Epithelial cell of proximal tubule (primary cell): ENCODE data around the gene C4orf33. TPM values are rescaled to one million over a fixed set of nuclear protein-coding genes. Genes with fewer than 3 reads are reported as not detected.

Source experiments
- DNase-seq: peaks from one replicate; pipeline ENCODE4 v3.0.0-alpha.2; 2011; ENCODE audit warnings: low read depth
- H3K4me3 ChIP-seq: 2 replicates; pipeline ENCODE4 v1.5.1; 2011; ENCODE audit warnings: low read depth, mild to moderate bottlenecking, low read length
- total RNA-seq: library from RNA; depleted of rRNA; stranded (reverse); fragments of >200 nt; gene quantifications from 2 replicates; pipeline ENCODE4 v1.2.3, GENCODE V29; 2015
- TF ChIP-seq, protein P1 (sequence below): conservative IDR thresholded peaks from 2 replicates; pipeline ENCODE4 v1.5.1; 2012; ENCODE audit warnings: low read depth, mild to moderate bottlenecking, low read length

Gene C4orf33
- total RNA-seq, 1 donor from 2014 or later, result 8.9 TPM

DNA sequence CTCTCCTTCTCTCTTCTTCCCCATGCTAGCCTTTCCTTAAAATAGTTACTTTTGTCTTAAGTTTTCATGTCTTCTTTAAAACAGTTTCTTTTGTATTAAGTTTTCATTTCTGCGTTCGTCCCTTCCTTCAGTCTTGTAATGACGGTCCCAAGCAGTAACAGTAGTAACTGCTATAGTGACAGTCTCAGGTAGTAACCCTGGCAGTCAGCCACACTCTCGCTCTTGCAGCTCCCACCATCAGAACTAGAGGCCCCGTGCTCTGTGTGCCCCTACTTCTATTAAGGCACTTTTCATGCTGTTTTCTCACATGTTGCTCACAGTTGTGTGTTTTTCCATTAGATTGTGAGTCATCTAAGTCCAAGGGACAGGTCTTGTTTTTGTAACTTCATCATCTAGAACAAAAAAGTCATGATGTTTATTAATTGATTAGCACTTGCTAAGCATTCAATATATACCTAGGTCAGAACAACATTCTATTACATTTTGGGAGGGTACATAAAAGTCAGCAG lies 49.3 kb downstream of the C4orf33 start:
- H3K4me3 ChIP-seq, result no peak overlapping the region
- DNase-seq, result no peak

DNA sequence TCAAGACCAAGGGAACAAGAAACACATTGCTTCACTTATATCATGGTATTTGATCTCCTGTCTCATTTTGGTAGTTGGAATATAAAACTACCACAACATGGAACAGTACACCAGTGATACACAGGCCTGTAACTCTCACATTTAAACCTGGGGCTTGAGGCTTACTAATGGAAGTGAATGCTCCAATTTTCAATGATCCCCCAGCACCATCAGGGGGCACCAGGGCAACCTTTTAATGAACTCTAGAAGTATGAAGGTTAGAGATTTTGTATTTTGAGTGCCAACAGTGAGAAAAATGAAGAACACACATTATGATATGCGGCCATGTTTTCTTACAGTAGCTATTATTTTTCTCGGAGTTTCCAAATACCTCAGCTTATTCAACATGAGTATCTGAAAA lies 50.7 kb downstream of the C4orf33 start:
- DNase-seq, result no peak
- no peak overlapping the region for H3K4me3 ChIP-seq
- TF ChIP-seq, protein P1, sequence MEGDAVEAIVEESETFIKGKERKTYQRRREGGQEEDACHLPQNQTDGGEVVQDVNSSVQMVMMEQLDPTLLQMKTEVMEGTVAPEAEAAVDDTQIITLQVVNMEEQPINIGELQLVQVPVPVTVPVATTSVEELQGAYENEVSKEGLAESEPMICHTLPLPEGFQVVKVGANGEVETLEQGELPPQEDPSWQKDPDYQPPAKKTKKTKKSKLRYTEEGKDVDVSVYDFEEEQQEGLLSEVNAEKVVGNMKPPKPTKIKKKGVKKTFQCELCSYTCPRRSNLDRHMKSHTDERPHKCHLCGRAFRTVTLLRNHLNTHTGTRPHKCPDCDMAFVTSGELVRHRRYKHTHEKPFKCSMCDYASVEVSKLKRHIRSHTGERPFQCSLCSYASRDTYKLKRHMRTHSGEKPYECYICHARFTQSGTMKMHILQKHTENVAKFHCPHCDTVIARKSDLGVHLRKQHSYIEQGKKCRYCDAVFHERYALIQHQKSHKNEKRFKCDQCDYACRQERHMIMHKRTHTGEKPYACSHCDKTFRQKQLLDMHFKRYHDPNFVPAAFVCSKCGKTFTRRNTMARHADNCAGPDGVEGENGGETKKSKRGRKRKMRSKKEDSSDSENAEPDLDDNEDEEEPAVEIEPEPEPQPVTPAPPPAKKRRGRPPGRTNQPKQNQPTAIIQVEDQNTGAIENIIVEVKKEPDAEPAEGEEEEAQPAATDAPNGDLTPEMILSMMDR, result peak; percentile 19

More for the DNA sequence above, 49.3 kb downstream of the C4orf33 start:
- TF ChIP-seq, protein P1, result no peak

DNA sequence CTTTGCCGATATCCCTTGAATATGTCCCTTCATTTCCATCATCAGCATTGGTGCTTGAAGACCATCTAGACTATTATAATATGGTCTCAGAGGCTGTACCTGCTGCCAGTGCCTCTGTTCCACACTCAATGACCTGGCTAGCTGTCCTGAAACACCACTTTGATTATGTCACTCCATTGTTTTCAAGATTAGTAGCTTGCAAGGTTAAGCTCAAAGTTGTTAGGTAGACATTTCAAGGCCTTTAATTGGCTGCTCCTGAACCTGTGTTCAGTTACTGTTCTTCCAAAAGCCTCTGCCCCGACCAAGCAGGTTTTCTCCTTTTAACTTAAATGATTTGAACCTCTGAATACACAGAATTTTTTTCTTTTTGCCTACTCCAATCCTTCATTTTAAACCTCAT lies 52.9 kb downstream of the C4orf33 start:
- TF ChIP-seq, protein P1, result no peak
- H3K4me3 ChIP-seq, result no peak overlapping the region
- no peak for DNase-seq

DNA sequence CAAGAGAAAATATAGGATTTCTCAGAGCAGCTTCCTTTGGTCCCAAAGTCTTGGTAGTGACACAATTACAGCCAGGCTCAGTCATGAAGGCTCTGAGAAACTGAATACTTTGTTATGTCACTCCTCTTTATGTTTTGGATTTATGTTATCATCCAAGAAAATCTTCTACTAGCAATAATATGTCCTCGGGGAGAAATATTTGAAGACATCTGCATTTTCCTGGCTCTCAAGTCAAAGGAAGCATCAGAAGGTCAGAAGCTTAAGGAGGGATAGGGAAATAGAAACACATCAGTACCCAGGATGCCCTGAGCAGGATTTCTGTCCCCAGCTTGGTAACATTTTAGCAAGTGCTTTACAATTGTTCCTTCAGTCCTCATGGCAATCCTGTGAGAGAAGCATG lies 54.0 kb downstream of the C4orf33 start:
- TF ChIP-seq, protein P1, result no peak
- no peak for DNase-seq
- no peak overlapping the region for H3K4me3 ChIP-seq

DNA sequence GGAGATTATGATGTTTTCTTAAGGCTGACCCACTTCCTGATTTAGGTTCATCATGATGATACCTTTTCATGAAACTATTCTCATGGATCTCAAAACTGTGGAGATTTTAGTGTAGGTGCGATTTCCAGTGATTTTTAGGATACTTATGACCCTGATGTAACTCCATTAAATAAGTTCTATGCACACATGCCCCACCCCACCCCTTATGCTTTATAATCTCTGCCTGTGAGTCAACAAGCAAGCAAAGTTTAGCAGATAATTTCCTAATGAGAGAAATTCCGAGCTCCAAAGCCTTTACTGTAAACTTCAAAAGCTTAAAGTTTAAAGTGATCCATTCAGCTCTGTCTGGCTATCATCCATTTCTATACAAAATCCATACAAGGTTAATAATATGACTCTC lies 56.4 kb downstream of the C4orf33 start:
- H3K4me3 ChIP-seq, result no peak overlapping the region
- TF ChIP-seq, protein P1, result no peak
- no peak for DNase-seq

DNA sequence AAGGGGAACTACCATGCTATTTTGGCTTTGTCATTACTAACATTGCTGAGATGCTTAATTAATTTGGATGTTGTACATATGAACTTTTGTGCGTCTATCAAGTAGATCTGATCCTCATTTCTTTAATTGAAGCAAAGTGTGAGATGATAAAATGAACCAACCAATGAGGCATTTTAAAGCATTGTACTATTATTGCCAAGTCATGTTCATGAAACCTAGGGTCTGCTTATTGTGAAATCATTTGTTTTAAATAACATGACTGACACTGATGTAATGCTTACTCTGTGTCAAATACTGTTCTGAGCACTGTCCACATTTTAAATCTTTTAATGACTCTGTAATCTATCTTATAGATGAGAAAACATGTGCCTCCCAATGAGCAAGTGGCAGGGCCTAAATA lies 57.7 kb downstream of the C4orf33 start:
- H3K4me3 ChIP-seq, result no peak overlapping the region
- no peak for DNase-seq
- TF ChIP-seq, protein P1, result no peak

DNA sequence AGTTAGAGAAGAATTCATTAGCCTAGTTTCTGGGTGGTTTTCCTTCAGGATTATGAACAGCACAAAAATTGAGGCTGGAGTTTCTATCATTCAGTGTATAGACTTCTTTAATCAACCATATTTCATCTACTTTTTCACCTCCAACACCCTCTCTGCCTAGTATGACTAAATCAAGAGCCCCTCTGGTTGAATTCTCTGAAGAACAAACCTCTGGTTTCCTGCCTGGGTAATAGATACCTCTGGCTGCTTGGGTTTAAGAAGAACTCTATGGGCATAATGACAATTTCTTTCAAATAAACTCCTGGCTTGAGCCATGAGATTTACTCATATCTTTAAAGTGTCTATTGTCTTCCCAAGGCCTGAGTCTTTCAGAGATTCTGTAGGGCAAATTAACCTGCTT lies 66.5 kb downstream of the C4orf33 start:
- H3K4me3 ChIP-seq, result no peak overlapping the region
- no peak for DNase-seq
- TF ChIP-seq, protein P1, result no peak
